Astrocyte (in vitro differentiated cells and primary cell): ENCODE results near the gene DOC2A.

Experiments
- CTCF ChIP-seq: IDR thresholded peaks from 2 replicates; pipeline ENCODE4 v1.5.1; 2011; ENCODE audit warnings: low read depth, mild to moderate bottlenecking, inconsistent platforms, low read length, moderate library complexity; ENCODE audit not compliant: insufficient read depth
- EZH2 ChIP-seq: IDR thresholded peaks from 2 replicates; pipeline ENCODE4 v1.6.1; 2012; ENCODE audit warnings: mild to moderate bottlenecking, low read length, inconsistent platforms; ENCODE audit not compliant: insufficient read depth

GRCh38 chr16:30025574-30025973 lies 14.7 kb upstream of the DOC2A start:
- TF ChIP-seq CTCF: no peak
- no peak for TF ChIP-seq EZH2
